ES-I3 (cell line): ENCODE data around the gene POLR3A.
A peak's percentile ranks its signal among the peaks of the same experiment; 100 is the strongest.
"Not testable (repeated sequence)": the region's sequence is repeated elsewhere in the genome, so short reads cannot be mapped to it uniquely, and the experiment has no call there.

Experiments
- H3K36me3 ChIP-seq: 2 replicates; pipeline ENCODE4 v1.6.1; 2013; ENCODE audit warnings: mild to moderate bottlenecking, low read length, control low read depth, moderate library complexity; ENCODE audit not compliant: insufficient read depth
- H3K4me1 ChIP-seq: 2 replicates; pipeline ENCODE4 v1.6.1; 2013; ENCODE audit warnings: mild to moderate bottlenecking, control low read depth, low read length; ENCODE audit not compliant: insufficient read depth
- H3K9ac ChIP-seq: 2 replicates; pipeline ENCODE4 v1.6.1; 2013; ENCODE audit warnings: low read depth, mild to moderate bottlenecking, low read length, moderate library complexity
- H3K9me3 ChIP-seq: 2 replicates; pipeline ENCODE4 v1.6.1; 2013; ENCODE audit warnings: mild to moderate bottlenecking, low read length, moderate library complexity; ENCODE audit not compliant: control insufficient read depth, insufficient read depth

Gene POLR3A

GRCh38 chr10:78029269-78030226 lies at the start of gene POLR3A:
Gene POLR3A (minus strand): TSS chr10:78029515. CDS start chr10:78029407, 108 bp downstream.
- H3K36me3 ChIP-seq: peaks cover 18% of the 10 kb centered on the region

DNA sequence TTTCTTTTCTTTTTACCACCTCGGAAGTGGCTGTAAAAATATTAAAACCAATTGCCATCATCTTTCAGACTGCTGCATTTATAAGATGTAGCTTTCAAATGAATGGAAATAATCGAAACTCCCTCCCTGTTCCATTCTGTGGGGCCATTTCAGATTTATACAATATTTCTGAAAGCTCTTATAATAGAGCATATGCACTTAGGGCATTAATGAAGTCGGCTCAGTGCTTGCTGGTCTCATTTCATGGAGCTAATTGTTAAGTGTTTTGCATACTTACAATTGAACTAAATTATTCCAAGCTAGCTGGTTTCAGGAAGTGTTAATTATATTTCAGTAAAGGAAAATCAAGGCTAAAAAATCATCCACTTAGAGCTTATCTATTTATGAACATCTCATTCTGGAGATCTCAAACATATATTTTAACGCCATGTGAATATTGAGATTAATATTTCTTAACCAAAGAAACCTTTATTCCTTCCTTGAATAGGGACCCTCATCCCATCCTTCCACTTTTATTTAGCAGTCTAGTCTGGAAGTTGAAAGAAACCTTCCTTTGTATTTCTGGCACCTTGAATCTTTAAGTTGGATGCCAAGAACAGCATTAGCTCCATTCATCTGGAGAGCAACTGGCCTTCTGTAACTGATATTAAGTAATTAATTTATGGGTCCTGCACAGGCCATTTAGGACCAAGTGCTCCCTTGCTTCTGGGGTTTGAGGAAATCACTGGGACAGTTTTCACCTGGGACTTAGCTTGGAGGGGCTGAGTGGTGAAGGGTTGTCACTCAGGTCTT lies 49.4 kb upstream of the POLR3A start:
- peaks cover 3% of the 10 kb centered on the region; the same call in 1 of the 2 replicates for H3K9me3 ChIP-seq
- H3K36me3 ChIP-seq: no peaks in the 10 kb centered on the region
- H3K9ac ChIP-seq: no peak overlapping the region
- no peaks in the 10 kb centered on the region for H3K4me1 ChIP-seq

More at GRCh38 chr10:78029269-78030226, at the start of gene POLR3A:
- no peaks in the 10 kb centered on the region for H3K4me1 ChIP-seq
- no peaks in the 10 kb centered on the region for H3K9me3 ChIP-seq
- peak within 1 kb of the TSS; percentile 89 for H3K9ac ChIP-seq

DNA sequence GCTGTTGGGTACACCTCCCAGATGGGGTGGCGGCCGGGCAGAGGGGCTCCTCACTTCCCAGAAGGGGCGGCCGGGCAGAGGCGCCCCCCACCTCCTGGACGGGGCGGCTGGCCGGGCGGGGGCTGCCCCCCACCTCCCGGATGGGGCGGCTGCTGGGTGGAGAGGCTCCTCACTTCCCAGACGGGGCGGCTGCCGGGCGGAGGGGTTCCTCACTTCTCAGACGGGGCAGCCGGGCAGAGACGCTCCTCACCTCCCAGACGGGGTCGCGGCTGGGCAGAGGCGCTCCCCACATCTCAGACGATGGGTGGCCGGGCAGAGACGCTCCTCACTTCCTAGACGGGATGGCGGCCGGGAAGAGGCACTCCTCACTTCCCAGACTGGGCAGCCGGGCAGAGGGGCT lies 46.5 kb upstream of the POLR3A start:
- not testable (repeated sequence) for H3K9me3 ChIP-seq, H3K4me1 ChIP-seq, H3K9ac ChIP-seq, H3K36me3 ChIP-seq

DNA sequence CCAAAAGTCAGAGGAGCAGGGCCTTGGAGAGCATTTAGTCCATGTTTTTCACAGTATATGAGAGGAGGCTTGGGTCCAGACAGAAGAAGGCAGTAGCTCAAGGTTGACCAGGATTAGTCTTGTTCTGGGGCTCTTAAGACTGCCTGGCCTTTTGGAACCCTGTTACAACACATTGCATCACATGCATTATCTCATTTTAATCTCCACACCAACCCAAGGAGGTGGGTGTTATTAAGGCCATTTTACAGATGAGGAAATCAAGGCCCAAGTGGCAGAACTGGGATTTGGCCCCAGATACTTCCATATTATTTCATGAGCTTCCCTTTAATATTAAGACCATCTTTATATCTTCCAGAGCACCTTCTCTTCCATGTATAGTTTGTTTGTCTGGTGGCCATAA lies 43.2 kb upstream of the POLR3A start:
- H3K36me3 ChIP-seq: no peaks in the 10 kb centered on the region
- peaks cover 3% of the 10 kb centered on the region; the same call in 1 of the 2 replicates for H3K9me3 ChIP-seq
- H3K4me1 ChIP-seq: no peaks in the 10 kb centered on the region
- no peak overlapping the region for H3K9ac ChIP-seq

- Histone ChIP-seq H3K9me3 (0 out of 2 replicates have a peak, but pooled peaks cover 3% of the 10 kb centered on the region), H3K9ac (no peak overlapping the region), H3K4me1 (no peaks in the 10 kb centered on the region), H3K36me3 (no peaks in the 10 kb centered on the region)
Observed at GRCh38 chr10:78071857-78072179, 42.5 kb upstream of the POLR3A start.

GRCh38 chr10:78071140-78071856 lies 42.0 kb upstream of the POLR3A start:
- Histone ChIP-seq H3K36me3 (no peaks in the 10 kb centered on the region), H3K4me1 (no peaks in the 10 kb centered on the region), H3K9ac (no peak overlapping the region), H3K9me3 (0 out of 2 replicates have a peak, but pooled peaks cover 3% of the 10 kb centered on the region)

DNA sequence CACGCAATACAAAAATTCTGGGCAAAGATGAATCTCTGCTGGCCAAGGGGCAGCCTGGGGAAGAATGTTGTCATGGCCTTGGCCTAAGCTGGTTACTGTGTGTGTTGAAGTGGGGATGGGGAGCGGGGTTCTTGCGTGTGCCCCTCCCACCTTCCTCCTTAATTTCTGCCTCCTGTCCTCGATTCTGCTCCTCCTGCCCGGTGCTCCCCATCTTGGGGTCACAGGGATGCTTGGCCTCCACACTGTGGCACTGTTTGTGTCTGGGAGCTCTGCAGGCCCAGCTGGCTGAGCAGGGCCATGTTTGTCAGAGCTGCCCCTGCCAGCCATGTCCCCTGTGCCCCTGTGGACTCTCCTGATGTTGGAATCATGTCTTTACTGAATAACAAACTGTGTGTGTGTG lies 41.4 kb upstream of the POLR3A start:
- no peak overlapping the region for H3K9ac ChIP-seq
- H3K9me3 ChIP-seq: 0 out of 2 replicates have a peak, but pooled peaks cover 3% of the 10 kb centered on the region
- H3K4me1 ChIP-seq: no peaks in the 10 kb centered on the region
- no peaks in the 10 kb centered on the region for H3K36me3 ChIP-seq

- not testable (repeated sequence) for H3K9me3 ChIP-seq, H3K9ac ChIP-seq, H3K36me3 ChIP-seq, H3K4me1 ChIP-seq
Observed at GRCh38 chr10:78070064-78070463, 40.7 kb upstream of the POLR3A start.

GRCh38 chr10:78069151-78069550 lies 39.8 kb upstream of the POLR3A start:
- H3K4me1 ChIP-seq: no peaks in the 10 kb centered on the region
- H3K9ac ChIP-seq: no peak overlapping the region
- H3K36me3 ChIP-seq: no peaks in the 10 kb centered on the region
- no peaks in the 10 kb centered on the region for H3K9me3 ChIP-seq

- H3K36me3 ChIP-seq: no peaks in the 10 kb centered on the region
- no peak overlapping the region for H3K9ac ChIP-seq
- H3K4me1 ChIP-seq: no peaks in the 10 kb centered on the region
- H3K9me3 ChIP-seq: no peaks in the 10 kb centered on the region
Observed at GRCh38 chr10:78066728-78067430, 37.6 kb upstream of the POLR3A start.

- no peaks in the 10 kb centered on the region for H3K4me1 ChIP-seq
- no peak overlapping the region for H3K9ac ChIP-seq
- no peaks in the 10 kb centered on the region for H3K36me3 ChIP-seq
- H3K9me3 ChIP-seq: no peaks in the 10 kb centered on the region
Observed at GRCh38 chr10:78066012-78066411, 36.7 kb upstream of the POLR3A start.

DNA sequence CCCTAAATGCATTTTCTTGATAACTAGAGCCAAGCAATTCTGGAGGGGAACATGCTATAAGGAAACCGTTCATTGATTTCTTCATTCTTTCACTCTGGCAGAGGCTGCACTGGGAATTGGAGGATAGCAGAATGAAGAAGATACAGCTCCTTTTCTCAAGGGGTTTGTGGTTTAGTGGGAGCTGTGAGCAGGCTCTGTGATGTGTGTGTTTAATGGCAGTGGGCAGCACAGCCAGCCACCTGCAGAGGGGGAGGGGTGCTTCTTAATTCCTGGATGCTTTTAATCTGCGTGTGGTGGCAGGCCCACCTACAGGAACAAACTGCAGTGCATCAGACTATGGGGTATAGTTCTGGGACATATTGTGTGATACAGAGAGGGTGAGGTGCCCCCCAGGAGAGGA lies 36.3 kb upstream of the POLR3A start:
- Histone ChIP-seq H3K9ac (no peak overlapping the region), H3K36me3 (no peaks in the 10 kb centered on the region), H3K4me1 (no peaks in the 10 kb centered on the region), H3K9me3 (no peaks in the 10 kb centered on the region)

DNA sequence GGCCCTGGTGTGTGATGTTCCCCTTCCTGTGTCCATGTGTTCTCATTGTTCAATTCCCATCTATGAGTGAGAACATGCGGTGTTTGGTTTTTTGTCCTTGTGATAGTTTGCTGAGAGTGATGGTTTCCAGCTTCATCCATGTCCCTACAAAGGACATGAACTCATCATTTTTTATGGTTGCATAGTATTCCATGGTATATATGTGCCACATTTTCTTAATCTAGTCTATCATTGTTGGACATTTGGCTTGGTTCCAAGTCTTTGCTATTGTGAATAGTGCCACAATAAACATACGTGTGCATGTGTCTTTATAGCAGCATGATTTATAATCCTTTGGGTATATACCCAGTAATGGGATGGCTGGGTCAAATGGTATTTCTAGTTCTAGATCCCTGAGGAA lies 35.6 kb upstream of the POLR3A start:
- H3K9me3 ChIP-seq, H3K9ac ChIP-seq, H3K36me3 ChIP-seq, H3K4me1 ChIP-seq: not testable (repeated sequence)

- Histone ChIP-seq H3K9me3 (no peaks in the 10 kb centered on the region), H3K4me1 (no peaks in the 10 kb centered on the region), H3K36me3 (no peaks in the 10 kb centered on the region), H3K9ac (no peak overlapping the region)
Observed at GRCh38 chr10:78063236-78063635, 33.9 kb upstream of the POLR3A start.
